ENCODE results near the gene WDFY4.

Gene WDFY4

GRCh38 chr10:48710647-48711275 is 26.1 kb downstream of the WDFY4 start:
- DNase-seq: no peak

- DNase-seq: no peak
Measured at GRCh38 chr10:48711830-48712229, 27.2 kb downstream of the WDFY4 start.

GRCh38 chr10:48714088-48714487 is 29.4 kb downstream of the WDFY4 start:
- DNase-seq: no peak

- DNase-seq: no peak
Measured at GRCh38 chr10:48716416-48716815, 31.7 kb downstream of the WDFY4 start.

GRCh38 chr10:48720611-48721010 is 35.9 kb downstream of the WDFY4 start:
- no peak for DNase-seq

GRCh38 chr10:48722153-48723145 is 37.8 kb downstream of the WDFY4 start:
- DNase-seq: no peak

GRCh38 chr10:48724127-48724526 is 39.5 kb downstream of the WDFY4 start:
- no peak for DNase-seq

GRCh38 chr10:48725708-48726107 is 41.0 kb downstream of the WDFY4 start:
- DNase-seq: no peak

GRCh38 chr10:48727866-48728265 is 43.2 kb downstream of the WDFY4 start:
- no peak for DNase-seq

- DNase-seq: no peak
Measured at GRCh38 chr10:48729222-48729621, 44.5 kb downstream of the WDFY4 start.

GRCh38 chr10:48729941-48730457 is 45.3 kb downstream of the WDFY4 start:
- DNase-seq: no peak

GRCh38 chr10:48731141-48731540 is 46.5 kb downstream of the WDFY4 start:
- no peak for DNase-seq

- no peak for DNase-seq
Measured at GRCh38 chr10:48731654-48732053, 47.0 kb downstream of the WDFY4 start.

GRCh38 chr10:48733329-48733728 is 48.7 kb downstream of the WDFY4 start:
- DNase-seq: no peak

GRCh38 chr10:48735836-48736390 is 51.2 kb downstream of the WDFY4 start:
- no peak for DNase-seq

GRCh38 chr10:48736596-48736995 is 51.9 kb downstream of the WDFY4 start:
- no peak for DNase-seq

GRCh38 chr10:48737886-48738285 is 53.2 kb downstream of the WDFY4 start:
- DNase-seq: no peak

GRCh38 chr10:48739170-48739569 is 54.5 kb downstream of the WDFY4 start:
- DNase-seq: no peak

GRCh38 chr10:48740015-48740707 is 55.5 kb downstream of the WDFY4 start:
- no peak for DNase-seq

- DNase-seq: no peak
Measured at GRCh38 chr10:48740988-48741387, 56.3 kb downstream of the WDFY4 start.

- no peak for DNase-seq
Measured at GRCh38 chr10:48742891-48743860, 58.5 kb downstream of the WDFY4 start.

GRCh38 chr10:48744587-48744986 is 59.9 kb downstream of the WDFY4 start:
- DNase-seq: no peak
